Gastroesophageal sphincter (tissue), 3 donors: Measurements from ENCODE around the gene ADD1.

ENCODE experiments used
- EP300 ChIP-seq: sonication (generic); formaldehyde crosslinking; IDR thresholded peaks from one replicate; pipeline ENCODE4 v1.6.1; 2017; ENCODE audit warnings: antibody characterized with exemption, mild to moderate bottlenecking
- POLR2A ChIP-seq, 2 donors: fragments of 450-650 bp; IDR thresholded peaks; one replicate each; pipeline ENCODE4 v1.6.1; 2017; ENCODE audit warnings: antibody characterized with exemption in 2 of 2, mild to moderate bottlenecking in 2 of 2, moderate library complexity in 1 of 2
- POLR2AphosphoS5 ChIP-seq: sonication (generic); formaldehyde crosslinking; IDR thresholded peaks from one replicate; pipeline ENCODE4 v1.6.1; 2017; ENCODE audit warnings: antibody characterized with exemption
- TF ChIP-seq, protein P1 (sequence below), 4 experiments: fragments of 200-600 bp in 2 of 4; fragments of 450-650 bp in 2 of 4; sonication (generic) in 1 of 4; IDR thresholded peaks; one replicate each; pipeline ENCODE4 v1.5.1; 2017 to 2019; ENCODE audit warnings: antibody characterized with exemption in 4 of 4, mild to moderate bottlenecking in 2 of 4, moderate library complexity in 2 of 4

- TF ChIP-seq POLR2AphosphoS5 = peak; percentile 1
- TF ChIP-seq, protein P1, sequence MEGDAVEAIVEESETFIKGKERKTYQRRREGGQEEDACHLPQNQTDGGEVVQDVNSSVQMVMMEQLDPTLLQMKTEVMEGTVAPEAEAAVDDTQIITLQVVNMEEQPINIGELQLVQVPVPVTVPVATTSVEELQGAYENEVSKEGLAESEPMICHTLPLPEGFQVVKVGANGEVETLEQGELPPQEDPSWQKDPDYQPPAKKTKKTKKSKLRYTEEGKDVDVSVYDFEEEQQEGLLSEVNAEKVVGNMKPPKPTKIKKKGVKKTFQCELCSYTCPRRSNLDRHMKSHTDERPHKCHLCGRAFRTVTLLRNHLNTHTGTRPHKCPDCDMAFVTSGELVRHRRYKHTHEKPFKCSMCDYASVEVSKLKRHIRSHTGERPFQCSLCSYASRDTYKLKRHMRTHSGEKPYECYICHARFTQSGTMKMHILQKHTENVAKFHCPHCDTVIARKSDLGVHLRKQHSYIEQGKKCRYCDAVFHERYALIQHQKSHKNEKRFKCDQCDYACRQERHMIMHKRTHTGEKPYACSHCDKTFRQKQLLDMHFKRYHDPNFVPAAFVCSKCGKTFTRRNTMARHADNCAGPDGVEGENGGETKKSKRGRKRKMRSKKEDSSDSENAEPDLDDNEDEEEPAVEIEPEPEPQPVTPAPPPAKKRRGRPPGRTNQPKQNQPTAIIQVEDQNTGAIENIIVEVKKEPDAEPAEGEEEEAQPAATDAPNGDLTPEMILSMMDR (IDR thresholded peaks at IDR 0.05) = no peak
- no peak for TF ChIP-seq EP300
- TF ChIP-seq POLR2A (IDR thresholded peaks at IDR 0.05) = no peak
Measured at GRCh38 chr4:2936773-2937145, 93.1 kb downstream of the ADD1 start.
